ENCODE measurements around the gene RCSD1.
A peak's percentile ranks its signal among the peaks of the same experiment; 100 is the strongest.

The RCSD1 gene

GRCh38 chr1:167726008-167726407 lies 96.0 kb downstream of the RCSD1 start:
- H3K9ac ChIP-seq (ENCODE audit: low read length) = no peak overlapping the region
- H3K4me2 ChIP-seq (ENCODE audit: low read length) = peak overlapping the region; percentile 45
- H3K4me1 ChIP-seq (ENCODE audit: low read length) = peaks cover 36% of the 10 kb centered on the region
- TF ChIP-seq, protein P1, sequence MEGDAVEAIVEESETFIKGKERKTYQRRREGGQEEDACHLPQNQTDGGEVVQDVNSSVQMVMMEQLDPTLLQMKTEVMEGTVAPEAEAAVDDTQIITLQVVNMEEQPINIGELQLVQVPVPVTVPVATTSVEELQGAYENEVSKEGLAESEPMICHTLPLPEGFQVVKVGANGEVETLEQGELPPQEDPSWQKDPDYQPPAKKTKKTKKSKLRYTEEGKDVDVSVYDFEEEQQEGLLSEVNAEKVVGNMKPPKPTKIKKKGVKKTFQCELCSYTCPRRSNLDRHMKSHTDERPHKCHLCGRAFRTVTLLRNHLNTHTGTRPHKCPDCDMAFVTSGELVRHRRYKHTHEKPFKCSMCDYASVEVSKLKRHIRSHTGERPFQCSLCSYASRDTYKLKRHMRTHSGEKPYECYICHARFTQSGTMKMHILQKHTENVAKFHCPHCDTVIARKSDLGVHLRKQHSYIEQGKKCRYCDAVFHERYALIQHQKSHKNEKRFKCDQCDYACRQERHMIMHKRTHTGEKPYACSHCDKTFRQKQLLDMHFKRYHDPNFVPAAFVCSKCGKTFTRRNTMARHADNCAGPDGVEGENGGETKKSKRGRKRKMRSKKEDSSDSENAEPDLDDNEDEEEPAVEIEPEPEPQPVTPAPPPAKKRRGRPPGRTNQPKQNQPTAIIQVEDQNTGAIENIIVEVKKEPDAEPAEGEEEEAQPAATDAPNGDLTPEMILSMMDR (IDR thresholded peaks at IDR 0.05; ENCODE audit: low read depth, low read length) = no peak
- no peak for TF ChIP-seq EZH2phosphoT487 (IDR thresholded peaks at IDR 0.05; ENCODE audit: low read depth)
- H2AFZ ChIP-seq (ENCODE audit: low read depth, low read length) = no peak overlapping the region
- H3K27ac ChIP-seq (ENCODE audit: low read length) = no peak overlapping the region
- peaks cover 49% of the 10 kb centered on the region for H4K20me1 ChIP-seq (ENCODE audit: insufficient read depth, low read length)
- no peak overlapping the region for H3K4me3 ChIP-seq (ENCODE audit: low read length)
- H3K36me3 ChIP-seq (replicated peaks; ENCODE audit: low read depth, low read length) = peaks cover 21% of the 10 kb centered on the region
- no peaks in the 10 kb centered on the region for H3K9me3 ChIP-seq (ENCODE audit: insufficient read depth, low read length)
- peaks cover 87% of the 10 kb centered on the region for H3K79me2 ChIP-seq (ENCODE audit: low read length)
- no peaks in the 10 kb centered on the region for H3K27me3 ChIP-seq (ENCODE audit: low read depth, low read length)

DNA sequence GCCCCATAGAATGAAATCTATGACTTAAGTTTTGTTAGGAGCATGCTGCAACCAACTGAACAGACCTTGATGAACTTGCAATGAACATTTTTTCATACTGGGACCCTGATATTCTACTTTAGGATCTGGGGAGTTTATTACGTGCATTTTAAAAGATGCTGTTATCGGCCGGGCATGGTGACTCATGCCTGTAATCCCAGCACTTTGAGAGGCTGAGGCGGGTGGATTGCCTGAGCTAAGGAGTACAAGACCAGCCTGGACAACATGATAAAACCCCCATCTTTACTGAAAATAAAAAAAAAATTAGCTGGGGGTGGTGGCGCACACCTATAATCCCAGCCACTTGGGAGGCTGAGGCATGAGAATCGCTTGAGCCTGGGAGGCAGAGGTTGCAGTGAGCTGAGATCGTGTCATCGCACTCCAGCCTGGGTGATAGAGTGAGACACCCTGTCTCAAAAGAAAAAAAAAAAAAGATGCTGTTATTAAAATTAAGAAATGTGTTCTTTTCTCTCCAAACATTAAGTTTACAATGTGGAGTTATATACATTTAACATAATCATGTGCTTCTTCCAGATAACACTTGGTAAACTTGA lies 98.9 kb downstream of the RCSD1 start:
- Histone ChIP-seq H3K79me2 (ENCODE audit: low read length) (peaks cover 91% of the 10 kb centered on the region), H3K9me3 (ENCODE audit: insufficient read depth, low read length) (no peaks in the 10 kb centered on the region), H3K4me2 (ENCODE audit: low read length) (no peak overlapping the region), H2AFZ (ENCODE audit: low read depth, low read length) (no peak overlapping the region), H3K4me3 (ENCODE audit: low read length) (no peak overlapping the region), H3K36me3 (replicated peaks; ENCODE audit: low read depth, low read length) (peaks cover 24% of the 10 kb centered on the region), H4K20me1 (ENCODE audit: insufficient read depth, low read length) (peaks cover 48% of the 10 kb centered on the region), H3K27ac (ENCODE audit: low read length) (no peak overlapping the region), H3K9ac (ENCODE audit: low read length) (no peak overlapping the region), H3K27me3 (ENCODE audit: low read depth, low read length) (no peaks in the 10 kb centered on the region), H3K4me1 (ENCODE audit: low read length) (peaks cover 20% of the 10 kb centered on the region)
- TF ChIP-seq EZH2phosphoT487 (IDR thresholded peaks at IDR 0.05; ENCODE audit: low read depth) = no peak
- TF ChIP-seq, protein P1 (IDR thresholded peaks at IDR 0.05; ENCODE audit: low read depth, low read length) = no peak

DNA sequence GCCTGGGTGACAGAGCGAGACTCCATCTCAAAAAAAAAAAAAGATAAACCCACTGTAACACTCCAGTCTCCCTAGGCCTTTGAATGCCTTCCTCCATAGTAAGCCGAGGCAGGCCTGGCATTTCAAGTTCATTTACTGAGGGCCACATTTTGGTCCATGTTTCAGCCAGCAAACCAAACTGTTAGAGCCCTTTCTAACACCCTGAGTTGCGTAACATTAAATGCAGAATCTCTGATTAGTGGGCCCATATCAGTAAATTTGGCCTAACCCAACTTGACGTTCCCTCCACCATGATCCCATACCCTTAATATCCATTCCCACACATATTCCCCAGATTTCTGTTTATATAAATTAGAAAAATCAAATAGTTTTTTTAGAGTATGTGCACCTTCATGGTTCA lies 104.2 kb downstream of the RCSD1 start:
- Histone ChIP-seq H3K4me1 (ENCODE audit: low read length) (peaks cover 4% of the 10 kb centered on the region; the same call in 1 of the 2 replicates), H3K79me2 (ENCODE audit: low read length) (peaks cover 86% of the 10 kb centered on the region), H3K27ac (ENCODE audit: low read length) (no peak overlapping the region), H4K20me1 (ENCODE audit: insufficient read depth, low read length) (peaks cover 37% of the 10 kb centered on the region), H3K36me3 (replicated peaks; ENCODE audit: low read depth, low read length) (peaks cover 9% of the 10 kb centered on the region), H3K27me3 (ENCODE audit: low read depth, low read length) (no peaks in the 10 kb centered on the region), H2AFZ (ENCODE audit: low read depth, low read length) (no peak overlapping the region), H3K9me3 (ENCODE audit: insufficient read depth, low read length) (no peaks in the 10 kb centered on the region), H3K9ac (ENCODE audit: low read length) (no peak overlapping the region), H3K4me2 (ENCODE audit: low read length) (no peak overlapping the region), H3K4me3 (ENCODE audit: low read length) (no peak overlapping the region)
- no peak for TF ChIP-seq EZH2phosphoT487 (IDR thresholded peaks at IDR 0.05; ENCODE audit: low read depth)
- TF ChIP-seq, protein P1 (IDR thresholded peaks at IDR 0.05; ENCODE audit: low read depth, low read length) = no peak

GRCh38 chr1:167734841-167735240 lies 104.8 kb downstream of the RCSD1 start:
- Histone ChIP-seq H3K79me2 (ENCODE audit: low read length) (peaks cover 85% of the 10 kb centered on the region), H2AFZ (ENCODE audit: low read depth, low read length) (no peak overlapping the region), H3K4me1 (ENCODE audit: low read length) (no peaks in the 10 kb centered on the region), H3K27ac (ENCODE audit: low read length) (no peak overlapping the region), H3K36me3 (replicated peaks; ENCODE audit: low read depth, low read length) (peaks cover 9% of the 10 kb centered on the region), H3K9ac (ENCODE audit: low read length) (no peak overlapping the region), H3K4me3 (ENCODE audit: low read length) (no peak overlapping the region), H3K27me3 (ENCODE audit: low read depth, low read length) (no peaks in the 10 kb centered on the region), H3K9me3 (ENCODE audit: insufficient read depth, low read length) (no peaks in the 10 kb centered on the region), H3K4me2 (ENCODE audit: low read length) (no peak overlapping the region), H4K20me1 (ENCODE audit: insufficient read depth, low read length) (peaks cover 40% of the 10 kb centered on the region)
- no peak for TF ChIP-seq EZH2phosphoT487 (IDR thresholded peaks at IDR 0.05; ENCODE audit: low read depth)
- TF ChIP-seq, protein P1 (IDR thresholded peaks at IDR 0.05; ENCODE audit: low read depth, low read length) = no peak
